G401.6 (cell line): ENCODE results near the gene DOCK4.

Source experiments
- FAIRE-seq: peaks from 2 replicates; lab custom pipeline; 2012; peaks lifted over from hg19 to GRCh38; lab: Jason Lieb, UNC

DOCK4 gene

GRCh38 chr7:112214883-112215282, 8.7 kb upstream of the DOCK4 start:
- no peak for FAIRE-seq

- no peak for FAIRE-seq
Measured at GRCh38 chr7:112214268-112214667, 8.1 kb upstream of the DOCK4 start.

DNA sequence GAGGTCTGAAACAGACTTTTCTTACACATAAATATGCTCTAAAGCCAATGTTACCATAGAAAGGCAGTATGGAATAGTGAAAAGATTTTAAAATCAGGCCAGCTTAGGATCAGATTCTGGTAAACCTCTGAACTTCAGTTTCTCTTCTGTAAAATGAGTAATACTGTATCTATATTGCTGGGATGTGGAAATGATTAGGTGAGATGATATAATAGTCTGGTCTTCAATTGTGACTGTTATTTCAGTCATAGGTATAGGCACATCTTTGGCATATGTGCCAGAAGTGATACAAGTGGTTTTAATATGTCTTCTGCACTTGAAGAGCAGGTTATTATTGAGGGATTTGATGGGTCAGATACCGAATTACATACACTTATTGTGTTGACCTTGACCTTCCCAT, 7.5 kb upstream of the DOCK4 start:
- no peak for FAIRE-seq

- FAIRE-seq = no peak
Measured at GRCh38 chr7:112212571-112212970, 6.4 kb upstream of the DOCK4 start.

GRCh38 chr7:112211348-112211907, 5.2 kb upstream of the DOCK4 start:
- FAIRE-seq = no peak

DNA sequence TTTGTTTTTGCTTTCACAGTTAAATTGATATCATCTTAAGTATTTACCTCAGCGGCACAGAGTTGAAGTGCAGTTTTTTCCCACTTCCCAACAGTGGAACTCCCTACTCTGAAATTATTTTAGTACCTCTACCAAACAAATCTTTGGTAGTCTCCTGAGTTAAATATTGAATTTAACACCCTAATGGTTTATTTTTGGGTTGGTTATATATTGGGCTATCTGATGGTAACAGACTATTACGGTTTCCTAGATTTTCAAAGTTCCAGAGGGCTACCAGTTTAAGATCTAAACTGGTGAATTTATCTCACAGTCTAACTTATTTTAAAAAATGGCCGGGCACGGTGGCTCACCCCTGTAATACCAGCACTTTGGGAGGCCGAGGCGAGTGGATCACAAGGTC, 1.6 kb upstream of the DOCK4 start:
- FAIRE-seq = no peak

- FAIRE-seq = no peak
Measured at GRCh38 chr7:112206991-112207592, 893 bp upstream of the DOCK4 start.

GRCh38 chr7:112205343-112206237, 609 bp downstream of the DOCK4 start:
- no peak for FAIRE-seq

DNA sequence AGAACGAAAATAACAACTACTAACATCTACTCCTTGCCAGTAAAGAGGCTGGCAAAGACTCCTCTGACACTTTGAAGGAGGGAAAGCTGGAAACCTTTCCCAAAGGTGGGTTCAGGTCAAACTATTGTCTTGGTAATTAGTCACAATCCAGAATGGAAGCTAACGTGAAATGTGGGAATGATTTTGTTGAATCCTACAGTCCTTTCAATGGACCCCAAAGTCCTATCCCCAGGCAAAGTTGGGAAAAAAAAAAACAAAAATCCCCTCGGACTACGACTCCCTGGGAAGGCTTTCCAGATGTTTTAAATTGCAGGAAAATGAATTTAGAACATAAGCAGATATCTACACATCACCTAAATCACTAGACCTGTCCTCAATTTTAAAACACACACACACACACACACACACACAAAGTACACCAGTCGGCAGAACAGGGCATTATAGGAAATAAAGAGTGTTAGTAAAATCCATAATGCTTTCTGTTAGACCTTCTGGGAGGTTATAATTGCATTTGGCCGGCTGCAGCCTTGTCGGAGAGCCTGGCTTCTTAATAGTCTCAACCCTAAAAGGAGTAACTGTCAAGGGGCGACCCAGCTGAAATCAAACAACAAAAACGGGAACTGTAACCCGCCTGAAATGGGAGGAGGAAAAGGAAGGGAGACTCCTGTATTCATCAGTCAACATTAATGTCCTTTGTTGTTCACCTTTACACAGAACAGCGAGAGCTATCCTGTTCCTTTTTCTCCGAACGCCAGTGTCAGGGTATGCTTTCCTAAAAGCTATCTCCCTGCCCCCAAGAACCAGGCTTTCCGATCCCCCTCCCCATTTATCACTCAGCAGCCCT, 1.5 kb downstream of the DOCK4 start:
- no peak for FAIRE-seq

DNA sequence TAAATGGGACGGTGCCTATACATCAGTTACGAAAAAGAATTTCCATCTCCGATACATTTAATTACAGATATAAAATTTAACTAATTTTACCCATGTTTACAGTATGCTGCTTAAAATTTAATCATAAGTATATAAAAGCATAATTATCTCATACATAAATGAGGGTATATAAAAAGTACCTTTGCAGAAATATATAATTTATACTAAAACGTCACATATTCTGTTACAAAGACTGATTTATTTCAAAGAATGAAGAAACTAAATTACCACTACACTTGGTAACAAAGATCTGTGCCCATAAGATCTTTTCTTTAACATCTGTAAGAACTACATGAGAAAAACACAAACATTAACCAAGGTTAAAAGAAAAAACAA, 2.8 kb downstream of the DOCK4 start:
- no peak for FAIRE-seq

- FAIRE-seq = no peak
Measured at GRCh38 chr7:112202816-112203215, 3.4 kb downstream of the DOCK4 start.

DNA sequence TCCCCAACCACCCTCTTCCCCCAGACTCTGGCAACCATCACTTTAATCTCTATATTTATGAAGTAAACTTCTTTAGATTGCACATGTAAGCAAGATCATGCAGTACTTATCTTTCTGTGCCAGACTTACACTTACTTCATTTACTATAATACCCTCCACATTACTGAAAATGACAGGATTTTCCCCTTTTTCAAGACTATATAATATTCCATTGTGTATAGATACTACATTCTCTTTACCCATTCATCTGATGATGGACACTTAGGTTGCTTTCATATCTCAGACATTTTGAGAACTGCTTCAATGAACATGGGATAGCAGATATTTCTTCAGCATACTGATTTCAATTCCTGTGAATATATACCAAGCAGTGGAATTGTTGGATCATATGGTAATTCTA, 4.4 kb downstream of the DOCK4 start:
- no peak for FAIRE-seq

DNA sequence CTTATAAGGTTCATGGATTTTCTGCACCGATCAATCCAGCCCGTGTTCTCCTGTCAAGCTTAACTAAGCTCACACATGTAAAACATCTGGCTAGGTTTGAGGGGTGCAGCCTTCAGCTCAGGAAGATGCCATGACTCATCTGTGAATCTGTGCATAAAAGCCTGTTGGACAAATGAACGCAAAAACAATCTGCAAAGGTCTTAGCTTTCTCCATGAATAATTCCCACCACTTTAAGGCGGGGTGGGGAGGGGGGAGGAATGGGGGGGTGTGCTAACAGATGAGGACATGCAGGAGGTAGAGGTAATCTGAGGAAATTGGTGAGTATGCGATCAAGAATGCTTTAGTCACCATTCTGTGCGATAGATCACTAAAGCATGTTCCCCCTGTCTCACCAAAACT, 4.8 kb downstream of the DOCK4 start:
- no peak for FAIRE-seq

DNA sequence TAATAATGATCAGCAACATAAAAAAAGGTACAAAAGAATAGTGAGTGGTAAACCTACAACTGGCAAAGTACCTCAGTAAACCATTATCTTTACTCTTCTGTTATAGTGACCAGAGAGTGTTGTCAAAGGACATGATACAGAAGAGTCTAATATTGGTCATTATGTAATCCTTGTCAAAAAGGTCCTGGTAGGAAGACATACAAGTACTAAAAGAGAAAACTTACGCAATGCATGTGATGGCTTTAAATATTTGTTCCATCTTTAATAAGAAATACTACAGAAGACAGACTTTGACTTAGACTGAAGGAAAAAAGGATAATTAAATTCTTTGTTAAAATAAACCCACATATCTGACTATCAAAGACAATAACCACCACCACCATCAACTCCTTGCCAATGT, 6.5 kb downstream of the DOCK4 start:
- FAIRE-seq = no peak

- no peak for FAIRE-seq
Measured at GRCh38 chr7:112199035-112199655, 7.1 kb downstream of the DOCK4 start.

DNA sequence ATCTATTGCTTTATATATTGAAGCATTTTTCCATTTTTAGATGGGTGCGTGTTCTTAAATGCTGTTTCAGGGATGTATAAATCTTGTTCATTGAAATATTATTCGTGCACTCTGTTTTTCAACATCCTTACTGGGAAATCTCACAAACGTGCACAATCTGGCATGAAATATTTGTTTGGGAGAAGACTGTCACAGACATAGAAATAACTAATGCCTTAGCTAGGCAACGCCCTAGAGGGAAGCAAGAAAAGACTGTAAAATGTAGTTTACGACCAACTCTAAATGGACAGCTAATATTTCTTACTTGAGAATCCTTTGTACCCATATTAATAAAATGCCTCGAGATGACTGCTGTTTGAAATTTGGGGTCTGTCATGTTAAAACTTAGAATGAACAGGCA, 8.9 kb downstream of the DOCK4 start:
- FAIRE-seq = no peak

- no peak for FAIRE-seq
Measured at GRCh38 chr7:112195717-112196116, 10.5 kb downstream of the DOCK4 start.

GRCh38 chr7:112193915-112194502, 12.2 kb downstream of the DOCK4 start:
- no peak for FAIRE-seq

DNA sequence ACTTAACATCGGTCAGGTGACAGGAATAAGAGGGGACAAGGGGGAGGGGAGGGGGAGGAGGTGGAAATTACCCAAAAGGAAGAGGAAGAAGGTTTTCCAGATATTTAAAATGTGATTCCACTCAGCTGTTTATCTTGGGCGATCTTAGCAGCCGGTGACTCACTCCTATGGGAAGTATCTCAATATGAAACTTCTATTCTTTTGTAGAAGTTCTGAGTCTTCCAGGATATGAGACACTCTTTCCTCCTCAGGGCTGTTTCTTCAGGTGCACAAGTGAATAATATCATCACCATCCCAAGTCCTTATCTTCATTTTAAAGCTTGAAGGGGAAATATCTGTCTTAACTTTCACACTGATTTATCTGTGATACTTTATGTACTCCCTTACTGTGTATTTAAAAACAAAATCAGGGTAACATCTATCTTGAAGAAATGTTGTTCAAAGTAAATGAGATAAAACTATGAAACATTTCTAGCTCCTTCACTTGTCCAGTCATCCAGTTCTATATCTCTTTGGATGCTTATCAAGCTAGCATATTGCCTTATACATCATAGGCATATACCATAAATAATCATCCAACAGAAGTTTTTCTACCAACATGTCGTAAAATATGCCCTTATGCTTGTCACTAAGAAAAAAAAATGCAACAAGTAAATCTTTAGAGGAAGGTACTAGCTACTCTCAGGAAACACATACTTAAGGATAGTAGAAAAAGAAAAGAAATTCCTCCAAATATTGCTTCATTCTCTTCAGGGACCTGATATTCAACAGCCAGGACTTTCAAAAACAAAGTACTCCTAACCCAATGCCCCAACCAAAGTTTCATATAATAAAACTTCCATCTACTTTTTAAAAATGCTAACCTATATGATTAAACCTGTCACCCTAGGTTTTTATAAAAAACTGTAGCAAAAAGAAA, 13.7 kb downstream of the DOCK4 start:
- no peak for FAIRE-seq

GRCh38 chr7:112190120-112190519, 16.1 kb downstream of the DOCK4 start:
- FAIRE-seq = no peak

GRCh38 chr7:112189691-112190090, 16.5 kb downstream of the DOCK4 start:
- FAIRE-seq = no peak
